Adrenal gland (tissue), 12 donors: ENCODE results near the gene CFL1. TPM values are rescaled to one million over a fixed set of nuclear protein-coding genes. Genes with fewer than 3 reads are reported as not detected.

Source experiments
- DNase-seq, 7 donors: peaks; one replicate each; pipeline ENCODE4 v3.0.0-alpha.2; 2019 to 2020
- H3K27ac ChIP-seq, 5 donors: fragments of 200-600 bp; sonication (generic) in 4 of 5; 1 replicate in 3 of 5; 2 replicates in 2 of 5; pipeline versions ENCODE4 v1.5.1 to v1.8.0; 2016 to 2020; ENCODE audit warnings: mild to moderate bottlenecking in 1 of 5
- H3K27me3 ChIP-seq: fragments of 200-600 bp; 2 replicates; pipeline ENCODE4 v1.8.0; 2021
- H3K36me3 ChIP-seq, 2 donors: fragments of 200-600 bp; replicated peaks in 1 of 2; 1 replicate in 1 of 2; 2 replicates in 1 of 2; pipeline versions ENCODE4 v1.5.1 to v1.8.0; 2018 to 2022
- H3K4me1 ChIP-seq, 2 donors: fragments of 200-600 bp; replicated peaks in 1 of 2; 1 replicate in 1 of 2; 2 replicates in 1 of 2; pipeline versions ENCODE4 v1.5.1 to v1.8.0; 2018 to 2021
- H3K4me3 ChIP-seq, 4 donors: fragments of 200-600 bp; sonication (generic) in 3 of 4; one replicate each; pipeline ENCODE4 v1.5.1; 2016 to 2018
- H3K9me3 ChIP-seq, 3 donors: fragments of 200-600 bp; sonication (generic) in 1 of 3; replicated peaks in 1 of 3; 1 replicate in 2 of 3; 2 replicates in 1 of 3; pipeline versions ENCODE4 v1.5.1 to v1.8.0; 2016 to 2021
- CTCF ChIP-seq, 6 experiments: fragments of 450-650 bp in 4 of 6; fragments of 200-600 bp in 2 of 6; sonication (generic) in 1 of 6; IDR thresholded peaks; 1 replicate in 5 of 6; 2 replicates in 1 of 6; pipeline versions ENCODE4 v1.5.1 to v1.8.0; 2016 to 2021; ENCODE audit warnings: antibody characterized with exemption in 6 of 6, mild to moderate bottlenecking in 2 of 6, moderate library complexity in 1 of 6
- POLR2A ChIP-seq, 2 donors: fragments of 450-650 bp; IDR thresholded peaks; one replicate each; pipeline ENCODE4 v1.6.1; 2017; ENCODE audit warnings: antibody characterized with exemption in 2 of 2, mild to moderate bottlenecking in 2 of 2, moderate library complexity in 1 of 2
- WGBS, 4 donors: extraction: QIAGEN DNeasy Blood & Tissue Kit in 2 of 4; methylation state at CpG; one replicate each; pipeline versions ENCODE4 v1.1.5 to v1.1.7; 2013 to 2017; 5-methylcytosine and 5-hydroxymethylcytosine counted together
- intact Hi-C, 2 donors: fragments of 100-400 bp; cut with DNase I; formaldehyde crosslinking; loops; one replicate each; pipeline versions ENCODE4 v1.14.1 to v1.15.0; 2022 to 2023
- polyA plus RNA-seq, 3 donors: library from polyadenylated mRNA; stranded (reverse); fragments of 200-250 nt in 2 of 3; fragments of 350-450 nt in 1 of 3; fragmentation: Illumina TruSeq in 1 of 3; extraction: RNeasy Lipid Tissue Mini Kit (QIAGEN cat#74804) in 1 of 3; gene quantifications; one replicate each; pipeline ENCODE4 v1.2.3, GENCODE V29; 2013 to 2014
- total RNA-seq, 9 donors: library from RNA; depleted of rRNA in 4 of 9; stranded (reverse); fragments of >200 nt in 4 of 9; fragments of 120-200 nt in 1 of 9; fragmentation: NEBNext Ultra II Directional in 1 of 9; extraction: Animal tissue kit (Norgen Biotek cat#: 25700) in 1 of 9; gene quantifications; one replicate each; pipeline versions ENCODE4 v1.1.0 to v1.2.4, GENCODE V29; 2013 to 2023
- donor health status: healthy with polysubstance abuse.
- donor health status: Bipolar disorder and iron deficiency.
- donor health status: DM: yes; HTN: yes; CAD: no.
- donor health status: DM: no; HTN: no; CAD: no.
- donor health status: DM: no; HTN: no; CAD: no.
- donor health status: DM: yes; HTN: yes; CAD: no.

CFL1 gene
- total and polyA plus RNA-seq, 12 donors, result 217 to 765 (median 599) TPM

DNA sequence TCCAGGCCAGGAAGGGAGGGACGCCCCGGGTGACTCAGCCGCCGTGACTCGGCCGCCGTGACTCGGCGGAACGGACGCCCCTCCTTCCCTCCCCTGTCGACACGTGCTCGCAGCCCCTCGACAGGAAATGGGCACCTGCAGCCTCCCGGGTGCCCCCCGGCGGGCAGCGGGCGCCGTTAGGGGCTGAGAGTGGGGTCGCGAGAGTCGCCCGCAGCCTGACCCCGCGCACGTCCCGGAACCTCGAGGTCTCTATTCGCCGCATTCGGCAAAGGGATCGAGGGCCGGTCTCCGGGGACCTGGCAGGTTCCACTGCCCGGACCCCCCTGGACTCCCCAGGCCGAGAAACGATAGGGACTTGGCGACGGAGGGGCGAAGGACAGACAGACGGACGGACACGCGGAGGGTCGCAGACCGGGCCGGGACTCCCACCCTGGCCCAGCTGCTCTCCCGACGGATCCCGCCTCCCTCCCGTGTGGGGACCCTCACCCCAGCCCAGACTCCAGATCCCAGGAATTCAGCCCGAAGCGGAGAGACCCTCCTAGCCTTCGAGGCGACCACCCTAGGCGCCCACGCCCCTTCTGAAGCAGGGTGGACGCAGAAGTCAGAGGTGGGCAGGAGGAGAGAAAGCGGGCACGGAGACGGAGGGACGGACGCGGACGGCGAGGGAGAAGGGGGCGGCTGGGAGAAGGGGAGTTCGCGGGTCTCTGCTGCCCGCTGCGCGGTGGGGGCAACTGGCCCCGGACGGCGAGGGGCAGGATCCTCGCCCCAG, 41.6 kb upstream of the CFL1 start:
- Histone ChIP-seq H3K36me3 (no peaks in the 10 kb centered on the region), H3K27ac (peak overlapping the region in 4 of 5 donors; percentile 63 to 85 (median 76)), H3K27me3 (no peaks in the 10 kb centered on the region), H3K4me3 (peak overlapping the region in 3 of 4 donors; percentile 6 to 63 (median 39)), H3K9me3 (no peaks in the 10 kb centered on the region), H3K4me1 (peaks cover 12 to 16% of the 10 kb centered on the region in 2 donors)
- DNase-seq, result peak; percentile 64 to 82 (median 74)
- intact Hi-C loops, result no loop called here
- no peak for TF ChIP-seq CTCF (IDR thresholded peaks at IDR 0.05)
- no peak for TF ChIP-seq POLR2A (IDR thresholded peaks at IDR 0.05)
- 0 to 5% (median 2%) methylated on average over 27 to 78 of the region's 78 CpGs for WGBS, 4 donors

GRCh38 chr11:65898656-65899355, 40.8 kb upstream of the CFL1 start:
- Histone ChIP-seq H3K4me1 (peaks cover 12 to 16% of the 10 kb centered on the region in 2 donors), H3K9me3 (no peaks in the 10 kb centered on the region), H3K36me3 (no peaks in the 10 kb centered on the region), H3K4me3 (peak overlapping the region in 2 of 4 donors; percentile 39 to 63), H3K27me3 (no peaks in the 10 kb centered on the region), H3K27ac (peak overlapping the region in 2 of 5 donors; percentile 83 to 85)
- WGBS, 4 donors, result 29 to 72% (median 33%) methylated on average over 9 to 28 of the region's 28 CpGs
- TF ChIP-seq CTCF (IDR thresholded peaks at IDR 0.05) (no peak), POLR2A (IDR thresholded peaks at IDR 0.05) (no peak)
- intact Hi-C loops, result no loop called here
- no peak for DNase-seq

- TF ChIP-seq CTCF (IDR thresholded peaks at IDR 0.05), result no peak
- no peak for TF ChIP-seq POLR2A (IDR thresholded peaks at IDR 0.05)
- peaks cover 28 to 34% of the 10 kb centered on the region in 2 donors for H3K4me1 ChIP-seq
- no peak overlapping the region for H3K27ac ChIP-seq
- intact Hi-C loops, result no loop called here
- H3K9me3 ChIP-seq, result no peaks in the 10 kb centered on the region
- no peaks in the 10 kb centered on the region for H3K27me3 ChIP-seq
- WGBS, 4 donors, result 87 to 90% (median 88%) methylated on average over 4 of the region's 4 CpGs
- H3K4me3 ChIP-seq, result no peak overlapping the region
- no peaks in the 10 kb centered on the region for H3K36me3 ChIP-seq
- no peak for DNase-seq
Measured at GRCh38 chr11:65897020-65897471, 39.1 kb upstream of the CFL1 start.
